Measurements from ENCODE around the gene C7orf57.
"Not testable (repeated sequence)": the region's sequence is repeated elsewhere in the genome, so short reads cannot be mapped to it uniquely, and the experiment has no call there.

Gene C7orf57

DNA sequence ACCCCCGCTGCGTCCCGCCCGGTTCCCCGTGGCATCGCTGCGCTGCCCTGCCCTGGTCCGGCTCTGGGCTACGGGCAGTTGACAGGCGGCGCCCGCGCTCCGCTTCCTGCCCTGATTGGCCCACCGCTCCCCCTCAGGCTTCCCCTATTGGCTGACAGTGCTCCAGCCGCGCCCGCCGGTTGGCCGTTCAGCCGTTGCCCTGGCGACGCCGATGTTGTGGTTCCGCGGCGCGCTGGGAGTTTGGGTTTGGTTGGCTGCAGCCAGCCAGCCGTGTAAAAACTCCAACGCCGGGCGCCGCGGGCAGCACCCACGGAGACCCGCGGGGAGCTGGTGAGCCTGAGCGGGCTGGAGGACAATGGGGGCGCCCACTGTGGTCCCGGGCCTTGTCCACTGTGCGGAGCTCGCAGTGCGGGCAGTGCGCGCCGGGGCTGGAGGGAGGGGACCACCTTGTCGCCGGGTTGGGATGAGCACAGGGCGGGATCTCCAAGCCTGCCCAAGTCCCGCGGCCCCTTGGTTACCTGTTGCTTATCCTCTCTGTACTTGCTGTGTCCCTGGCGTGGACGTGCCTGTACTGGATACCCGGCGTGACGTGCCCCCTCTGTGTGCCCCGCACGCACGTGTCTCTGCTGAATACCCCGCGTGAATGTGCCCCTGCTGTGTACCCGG lies at the start of gene C7orf57:
TSS of gene C7orf57 (plus strand) at position 243 of the 666 bp plus-strand sequence. CDS start 766 bp downstream, outside the sequence.
- peak; percentile 92 for DNase-seq (ENCODE audit: low spot score)
- TF ChIP-seq, protein P1, sequence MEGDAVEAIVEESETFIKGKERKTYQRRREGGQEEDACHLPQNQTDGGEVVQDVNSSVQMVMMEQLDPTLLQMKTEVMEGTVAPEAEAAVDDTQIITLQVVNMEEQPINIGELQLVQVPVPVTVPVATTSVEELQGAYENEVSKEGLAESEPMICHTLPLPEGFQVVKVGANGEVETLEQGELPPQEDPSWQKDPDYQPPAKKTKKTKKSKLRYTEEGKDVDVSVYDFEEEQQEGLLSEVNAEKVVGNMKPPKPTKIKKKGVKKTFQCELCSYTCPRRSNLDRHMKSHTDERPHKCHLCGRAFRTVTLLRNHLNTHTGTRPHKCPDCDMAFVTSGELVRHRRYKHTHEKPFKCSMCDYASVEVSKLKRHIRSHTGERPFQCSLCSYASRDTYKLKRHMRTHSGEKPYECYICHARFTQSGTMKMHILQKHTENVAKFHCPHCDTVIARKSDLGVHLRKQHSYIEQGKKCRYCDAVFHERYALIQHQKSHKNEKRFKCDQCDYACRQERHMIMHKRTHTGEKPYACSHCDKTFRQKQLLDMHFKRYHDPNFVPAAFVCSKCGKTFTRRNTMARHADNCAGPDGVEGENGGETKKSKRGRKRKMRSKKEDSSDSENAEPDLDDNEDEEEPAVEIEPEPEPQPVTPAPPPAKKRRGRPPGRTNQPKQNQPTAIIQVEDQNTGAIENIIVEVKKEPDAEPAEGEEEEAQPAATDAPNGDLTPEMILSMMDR (IDR thresholded peaks at IDR 0.05; ENCODE audit: extremely low read depth, missing control alignments) = peak; percentile 32

DNA sequence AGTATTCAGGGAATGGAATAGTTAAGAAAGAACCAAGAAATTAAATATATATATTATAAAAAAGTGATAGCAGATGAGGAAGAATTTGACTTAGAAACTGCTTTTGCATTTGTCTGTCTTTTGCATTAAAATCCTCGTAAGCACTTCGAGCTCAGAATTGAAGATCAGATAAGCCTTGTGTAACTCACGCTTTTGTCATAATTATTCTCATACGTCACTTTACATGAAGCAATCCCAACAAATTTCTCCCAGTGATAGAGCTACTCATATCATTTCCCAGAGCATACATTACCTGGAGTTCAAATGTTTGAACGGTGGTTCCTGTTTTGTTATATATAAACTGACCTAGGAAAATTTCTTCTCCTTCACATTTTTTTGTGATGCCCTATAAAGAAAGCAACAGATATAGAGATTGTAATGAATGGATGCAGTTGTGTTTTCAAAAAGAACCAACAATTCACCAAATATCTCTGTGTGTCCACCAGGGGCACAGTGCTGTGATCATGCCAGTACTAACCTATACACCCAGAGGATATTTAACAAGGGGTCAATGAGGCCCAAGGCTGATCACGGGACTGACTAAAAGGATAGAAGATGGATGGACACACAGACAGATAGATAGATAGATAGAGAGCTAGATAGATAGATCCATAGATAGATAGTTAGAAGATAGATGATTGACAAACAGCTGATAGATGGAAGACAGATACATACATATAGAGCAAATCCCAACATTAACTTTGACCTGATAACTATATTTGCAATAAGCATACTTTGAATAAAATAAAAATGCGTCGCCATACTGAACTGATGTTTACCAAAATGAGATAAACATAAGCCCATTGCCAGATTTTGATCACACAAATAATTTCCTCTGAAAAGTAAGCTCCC lies 46.6 kb upstream of the C7orf57 start:
- TF ChIP-seq, protein P1 (IDR thresholded peaks at IDR 0.05; ENCODE audit: extremely low read depth, missing control alignments) = peak; percentile 25
- no peak for DNase-seq (ENCODE audit: low spot score)

DNA sequence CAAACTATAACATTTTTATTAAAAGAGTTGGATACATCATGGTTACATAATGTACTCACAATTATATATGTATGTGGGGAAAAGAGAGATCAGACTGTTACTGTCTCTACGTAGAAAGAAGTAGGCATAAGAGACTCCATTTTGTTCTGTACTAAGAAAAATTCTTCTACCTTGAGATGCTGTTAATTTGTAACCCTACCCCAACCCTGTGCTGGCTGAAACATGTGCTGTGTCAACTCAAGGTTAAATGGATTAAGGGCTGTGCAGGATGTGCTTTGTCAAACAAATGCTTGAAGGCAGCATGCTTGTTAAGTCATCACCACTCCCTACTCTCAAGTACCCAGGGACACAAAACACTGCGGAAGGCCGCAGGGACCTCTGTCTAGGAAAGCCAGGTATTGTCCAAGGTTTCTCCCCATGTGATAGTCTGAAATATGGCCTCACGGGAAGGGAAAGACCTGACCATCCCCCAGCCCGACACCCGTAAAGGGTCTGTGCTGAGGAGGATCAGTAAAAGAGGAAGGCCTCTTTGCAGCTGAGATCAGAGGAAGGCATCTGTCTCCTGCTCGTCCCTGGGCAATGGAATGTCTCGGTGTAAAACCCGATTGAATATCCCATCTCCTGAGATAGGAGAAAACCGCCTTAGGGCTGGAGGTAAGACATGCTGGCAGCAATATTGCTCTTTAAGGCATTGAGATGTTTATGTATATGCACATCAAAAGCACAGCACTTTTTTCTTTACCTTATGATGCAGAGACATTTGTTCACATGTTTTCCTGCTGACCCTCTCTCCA lies 45.5 kb upstream of the C7orf57 start:
- not testable (repeated sequence) for DNase-seq (ENCODE audit: low spot score)

DNA sequence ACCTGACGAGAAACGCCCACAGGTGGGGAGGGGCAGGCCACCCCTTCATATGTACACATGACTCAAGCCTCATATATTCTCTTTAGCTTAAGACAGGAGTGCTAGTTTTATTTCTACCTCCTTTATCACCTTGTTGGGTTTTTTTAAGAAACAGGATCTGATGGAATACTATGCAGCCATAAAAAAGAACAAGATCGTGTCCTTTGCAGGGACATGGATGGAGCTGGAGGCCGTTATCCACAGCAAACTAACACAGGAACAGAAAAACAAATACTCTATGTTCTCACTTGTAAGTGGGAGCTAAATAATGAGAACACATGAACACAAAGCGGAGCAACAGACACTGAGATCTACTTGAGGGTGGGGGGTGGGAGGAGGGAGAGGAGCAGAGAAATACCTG lies 44.8 kb upstream of the C7orf57 start:
- TF ChIP-seq, protein P1 (IDR thresholded peaks at IDR 0.05; ENCODE audit: extremely low read depth, missing control alignments) = no peak
- DNase-seq (ENCODE audit: low spot score) = no peak

DNA sequence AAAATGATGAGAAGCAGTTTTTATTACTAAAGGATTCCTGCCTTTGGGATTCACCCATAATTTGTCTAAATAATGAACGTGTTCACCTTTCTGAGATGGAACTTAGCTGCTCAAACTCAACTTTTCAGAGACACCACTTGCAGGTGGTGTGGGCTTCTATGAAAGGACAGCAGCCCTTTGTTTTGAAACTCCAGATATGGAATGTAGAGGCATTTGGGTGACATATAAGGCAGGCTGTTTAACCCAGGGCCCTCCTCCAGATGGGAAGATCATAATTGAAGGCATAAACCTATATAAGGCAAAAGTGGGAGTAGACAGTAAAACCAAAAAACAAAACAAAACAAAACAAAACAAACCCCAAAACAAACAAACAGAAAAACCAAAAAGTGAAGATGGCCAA lies 44.1 kb upstream of the C7orf57 start:
- DNase-seq (ENCODE audit: low spot score) = no peak

DNA sequence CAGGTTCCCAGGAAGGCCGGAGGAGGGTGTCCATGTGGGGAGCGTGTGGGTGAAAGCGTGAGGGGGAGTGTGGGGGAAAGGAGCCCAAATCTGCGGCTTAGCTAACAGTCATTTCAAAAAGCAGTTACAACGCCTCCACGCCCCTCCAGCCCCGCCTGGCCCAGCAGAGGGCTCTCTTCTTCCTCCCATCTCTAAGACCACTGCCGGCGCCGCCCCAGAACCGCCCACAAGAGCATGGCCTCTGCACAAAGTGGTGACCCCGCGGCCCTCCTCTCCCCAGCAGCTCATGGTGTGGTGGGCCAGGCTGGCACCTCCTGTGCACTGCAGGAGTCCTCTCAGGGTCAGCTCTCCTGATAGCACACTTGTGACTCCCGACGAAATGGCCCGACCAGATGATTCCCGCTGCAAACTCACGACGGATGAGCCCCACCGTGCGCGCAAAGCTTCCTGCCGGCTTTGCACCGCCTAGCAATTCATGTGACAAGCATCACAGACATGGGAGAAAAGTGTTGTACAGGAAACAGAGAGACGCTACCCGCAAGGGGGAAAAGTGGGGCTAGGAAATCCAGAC lies 43.5 kb upstream of the C7orf57 start:
- DNase-seq (ENCODE audit: low spot score) = peak; percentile 87
- TF ChIP-seq, protein P1 (IDR thresholded peaks at IDR 0.05; ENCODE audit: extremely low read depth, missing control alignments) = peak; percentile 50

More for the DNA sequence above, 44.1 kb upstream of the C7orf57 start:
- TF ChIP-seq, protein P1 (IDR thresholded peaks at IDR 0.05; ENCODE audit: extremely low read depth, missing control alignments) = no peak

DNA sequence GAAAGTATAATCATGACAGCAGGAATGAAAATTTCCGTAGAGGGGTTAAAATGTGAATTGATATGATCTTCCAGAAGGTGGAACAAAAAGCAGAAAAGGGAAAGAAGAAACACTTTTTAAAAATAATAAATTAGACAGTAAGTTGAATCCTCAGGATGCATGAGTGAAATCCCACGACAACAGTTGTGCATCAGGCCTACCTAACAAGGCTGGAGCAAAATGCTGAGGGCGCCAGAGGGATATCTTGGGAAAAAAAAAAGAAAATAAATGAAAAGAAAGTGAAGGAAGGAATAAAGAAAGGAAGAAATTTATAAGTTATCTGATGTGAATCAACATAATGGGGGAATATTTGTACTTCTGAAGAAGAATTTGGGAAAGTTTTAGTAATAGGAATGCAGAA lies 42.9 kb upstream of the C7orf57 start:
- TF ChIP-seq, protein P1 (IDR thresholded peaks at IDR 0.05; ENCODE audit: extremely low read depth, missing control alignments) = no peak
- no peak for DNase-seq (ENCODE audit: low spot score)

All from GM20000 (cell line).